NCI-H82 (cell line): ENCODE data around the gene MTURN.
"Not testable (repeated sequence)": the region's sequence is repeated elsewhere in the genome, so short reads cannot be mapped to it uniquely, and the experiment has no call there.

ENCODE experiments used
- DNase-seq: peaks from one replicate; lab custom pipeline; 2025; lab: John Stamatoyannopoulos, UW

MTURN gene

DNA sequence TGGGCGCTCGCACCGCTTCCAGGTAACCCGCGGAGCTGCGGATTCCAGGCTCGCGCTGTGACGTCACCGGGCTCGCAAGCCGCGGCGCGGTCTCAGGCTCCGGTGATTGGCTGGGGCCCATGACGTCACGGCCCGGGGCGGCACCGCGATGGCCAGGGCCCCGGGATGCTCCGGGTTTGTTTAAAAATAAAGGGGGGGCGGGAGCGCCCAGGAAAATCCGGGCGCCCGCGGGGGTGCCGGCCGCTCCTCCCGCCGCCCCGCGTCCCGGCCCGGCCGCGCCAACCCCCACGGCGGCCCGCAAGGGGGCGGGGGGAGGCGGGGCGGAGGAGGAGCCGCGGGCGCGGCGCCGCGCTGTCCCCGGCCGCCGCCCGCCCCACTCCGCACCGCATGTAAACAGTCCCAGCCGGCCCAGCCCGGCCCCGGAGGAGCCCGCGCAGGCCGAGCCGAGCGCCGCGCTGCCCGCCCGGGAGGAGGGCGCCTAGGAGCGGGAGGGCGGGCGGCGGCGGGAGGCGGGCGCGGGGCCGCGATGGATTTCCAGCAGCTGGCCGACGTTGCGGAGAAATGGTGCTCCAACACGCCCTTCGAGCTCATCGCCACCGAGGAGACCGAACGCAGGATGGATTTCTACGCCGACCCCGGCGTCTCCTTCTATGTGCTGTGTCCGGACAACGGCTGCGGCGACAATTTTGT lies at the start of gene MTURN:
Gene MTURN, plus strand, starts transcription at position 376 of the 690 bp plus-strand sequence. Its CDS starts 151 bp downstream, at position 527.
- peak; percentile 90 for DNase-seq

DNA sequence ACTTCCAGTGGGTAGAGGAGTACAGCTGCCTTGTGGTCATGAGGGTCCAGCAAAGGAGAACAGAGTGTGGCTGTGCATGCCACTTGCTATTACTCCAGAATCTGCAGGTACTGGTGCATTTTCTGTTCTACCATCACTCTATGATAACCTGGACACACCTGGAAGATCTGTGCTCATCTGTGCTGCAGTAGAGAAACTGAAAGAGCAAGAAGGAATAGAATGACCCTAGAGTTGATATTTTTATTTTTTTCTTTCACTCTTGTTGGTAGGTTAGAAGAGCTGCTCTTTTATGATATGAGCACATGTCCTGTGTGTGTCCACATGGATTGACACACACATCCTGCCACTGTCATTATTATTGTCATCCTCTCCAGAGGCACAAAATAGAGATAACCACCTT lies 48.3 kb upstream of the MTURN start:
- DNase-seq, result no peak

DNA sequence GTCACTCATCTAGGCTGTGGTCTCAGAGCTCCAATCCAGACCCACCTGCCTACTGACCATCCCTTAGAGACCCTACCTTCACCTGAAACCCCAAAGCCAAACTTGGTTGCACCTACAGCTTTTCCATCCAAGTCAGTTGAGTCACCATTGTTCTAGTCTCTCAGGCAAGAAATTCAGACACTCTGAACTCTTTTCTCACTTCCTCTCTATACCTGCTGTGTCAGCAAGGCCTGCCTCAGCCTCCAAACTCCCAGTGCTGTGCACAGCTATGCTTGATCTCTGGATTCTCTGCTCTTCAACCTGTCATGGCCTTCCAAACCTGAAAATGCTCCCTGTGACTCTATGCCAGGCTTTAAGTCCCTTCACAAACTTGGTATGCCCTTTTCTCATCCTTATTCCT lies 47.4 kb upstream of the MTURN start:
- DNase-seq, result no peak

DNA sequence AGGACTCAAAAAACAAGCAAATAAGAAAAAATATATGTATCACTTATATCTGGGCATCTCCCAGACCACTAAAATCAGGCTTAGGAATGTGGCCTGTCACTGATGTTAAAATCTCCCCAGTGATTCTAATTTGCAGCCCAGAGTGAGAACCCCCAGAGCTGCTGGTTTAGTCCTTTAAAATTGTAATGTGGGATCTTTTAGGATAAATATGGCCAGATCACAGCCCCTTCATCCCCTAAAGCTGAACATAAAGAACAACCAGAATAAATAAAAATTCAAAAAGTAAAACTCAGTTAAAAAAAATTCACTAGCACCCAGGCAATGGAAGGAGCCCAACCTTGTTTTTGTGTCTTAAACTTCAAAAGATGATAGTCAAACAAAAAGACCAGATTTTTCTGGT lies 46.4 kb upstream of the MTURN start:
- DNase-seq, result no peak

DNA sequence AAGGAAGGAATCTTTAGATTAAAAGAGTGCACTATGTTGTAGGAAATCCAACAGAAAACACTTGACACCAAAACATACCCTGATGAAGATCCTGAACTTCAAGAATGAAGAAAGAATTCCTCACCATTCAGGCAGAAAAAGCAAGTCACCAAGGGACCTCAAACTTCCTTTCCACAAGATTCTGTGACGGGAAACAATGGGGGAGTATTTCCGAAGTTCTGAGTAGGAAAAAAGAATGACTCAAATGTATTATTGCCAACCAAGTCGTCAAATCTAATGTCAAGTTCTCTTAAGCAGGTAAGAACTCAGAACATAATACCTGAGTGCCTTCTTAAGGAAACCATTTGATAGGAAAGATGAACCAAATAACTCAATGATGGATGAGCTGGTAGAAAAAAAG lies 44.7 kb upstream of the MTURN start:
- DNase-seq, result no peak

DNA sequence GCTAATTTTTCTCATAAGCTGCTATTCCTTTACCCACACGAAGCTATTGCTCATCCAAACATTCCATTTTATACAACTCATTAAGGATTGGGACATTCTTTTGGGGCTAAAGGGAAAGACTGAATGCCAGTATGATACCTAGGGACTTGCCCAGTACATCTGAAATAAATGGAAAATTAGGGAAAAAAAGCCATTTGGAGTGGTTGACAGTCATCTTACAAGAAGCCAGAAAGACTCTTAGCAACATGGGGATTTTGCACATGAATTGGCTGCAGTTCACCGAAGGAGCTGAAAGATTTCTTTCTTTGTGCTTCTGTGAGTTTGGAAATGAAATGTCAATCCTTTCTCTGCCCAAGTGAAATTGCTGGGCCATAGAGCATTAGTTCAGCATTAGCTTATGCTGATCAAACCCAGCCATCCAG lies 43.3 kb upstream of the MTURN start:
- DNase-seq, result no peak

DNA sequence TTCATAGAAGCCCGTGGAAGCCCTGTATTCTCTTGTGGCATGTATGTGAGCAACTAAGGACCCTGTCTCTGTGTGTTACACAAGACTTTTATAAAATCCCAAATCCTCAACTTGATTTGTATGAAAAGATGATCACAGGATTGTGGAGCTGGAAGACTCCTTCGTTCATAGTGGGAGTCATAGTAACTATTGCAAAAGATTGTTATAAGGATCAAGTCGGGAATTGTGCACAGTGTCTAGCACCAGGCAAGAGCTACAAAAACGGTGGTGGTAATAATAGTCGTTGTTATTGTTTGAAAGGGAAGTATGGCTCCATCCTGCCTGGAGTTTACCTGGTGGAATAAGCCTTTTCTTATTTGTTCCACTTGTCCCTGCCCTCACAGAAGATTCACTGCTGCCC lies 42.8 kb upstream of the MTURN start:
- DNase-seq, result no peak

DNA sequence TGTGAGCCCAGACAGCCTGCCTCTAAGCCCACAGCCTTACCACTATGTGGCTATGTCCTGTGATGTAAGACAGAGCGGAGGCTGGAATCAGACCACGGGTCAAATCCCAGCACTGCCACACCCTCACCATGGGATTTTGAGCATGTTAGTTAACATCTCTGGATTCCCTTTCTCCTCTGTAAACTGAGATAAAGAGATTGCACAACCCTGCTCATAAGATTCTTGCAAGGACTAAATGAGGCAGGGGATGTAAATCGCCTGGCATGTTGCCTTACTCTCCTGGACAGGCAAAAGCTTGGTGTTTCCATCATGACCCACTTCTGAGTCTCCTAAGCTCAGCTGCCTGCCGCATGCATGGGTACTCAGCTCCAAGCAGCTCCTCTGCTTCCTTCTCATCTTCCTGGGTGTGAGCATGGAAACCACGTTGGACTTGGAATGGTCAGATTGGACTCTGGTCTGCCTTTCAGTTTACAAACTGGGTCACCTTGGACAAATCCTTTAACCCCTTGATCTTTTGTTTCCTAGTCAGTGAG lies 41.3 kb upstream of the MTURN start:
- DNase-seq, result peak; percentile 39

DNA sequence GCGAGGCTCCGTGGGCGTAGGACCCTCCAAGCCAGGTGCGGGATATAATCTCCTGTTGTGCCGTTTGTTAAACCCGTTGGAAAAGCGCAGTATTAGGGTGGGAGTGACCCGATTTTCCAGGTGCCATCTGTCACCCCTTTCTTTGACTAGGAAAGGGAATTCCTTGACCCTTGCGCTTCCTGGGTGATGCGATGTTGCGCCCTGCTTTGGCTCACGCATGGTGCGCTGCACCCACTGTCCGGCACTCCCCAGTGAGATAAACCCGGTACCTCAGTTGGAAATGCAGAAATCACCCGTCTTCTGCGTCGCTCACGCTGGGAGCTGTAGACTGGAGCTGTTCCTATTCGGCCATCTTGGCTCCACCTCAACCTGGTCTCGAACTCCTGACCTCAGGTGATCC lies 36.2 kb upstream of the MTURN start:
- not testable (repeated sequence) for DNase-seq

DNA sequence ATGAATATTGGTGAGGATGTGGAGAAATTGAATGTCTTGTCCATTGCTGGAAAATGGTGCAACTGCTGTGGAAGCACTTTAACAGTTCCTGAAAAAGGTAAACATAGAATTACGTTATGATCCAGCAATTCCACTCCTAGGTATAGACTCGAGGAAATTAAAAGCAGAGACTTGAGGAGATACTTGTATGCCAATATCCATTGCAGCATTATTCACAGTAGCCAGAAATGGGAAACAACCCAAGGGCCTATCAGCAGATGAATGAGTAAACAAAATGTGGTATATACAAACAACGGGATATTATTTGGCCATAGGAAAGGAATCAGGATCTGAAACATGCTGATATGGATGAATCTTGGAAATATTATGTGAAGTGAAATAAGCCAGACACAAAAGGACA lies 32.5 kb upstream of the MTURN start:
- DNase-seq, result no peak

DNA sequence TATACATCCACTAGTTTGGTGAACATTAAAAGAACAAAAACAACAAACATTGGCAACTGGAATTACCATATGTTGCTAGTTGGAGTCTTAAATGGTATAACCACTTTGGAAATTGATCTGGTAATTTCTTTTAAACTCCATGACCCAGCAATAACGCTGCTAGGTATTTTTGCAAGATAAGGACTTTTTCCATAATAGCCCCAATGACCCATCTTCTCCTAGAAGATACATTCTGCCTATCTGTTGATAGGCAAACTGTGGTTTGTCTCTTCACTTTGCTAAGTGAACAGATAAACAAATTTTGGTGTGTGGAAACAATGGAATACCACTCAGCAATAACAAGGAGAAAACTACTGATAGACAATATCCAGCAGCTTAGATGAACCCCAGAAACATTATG lies 30.6 kb upstream of the MTURN start:
- no peak for DNase-seq

DNA sequence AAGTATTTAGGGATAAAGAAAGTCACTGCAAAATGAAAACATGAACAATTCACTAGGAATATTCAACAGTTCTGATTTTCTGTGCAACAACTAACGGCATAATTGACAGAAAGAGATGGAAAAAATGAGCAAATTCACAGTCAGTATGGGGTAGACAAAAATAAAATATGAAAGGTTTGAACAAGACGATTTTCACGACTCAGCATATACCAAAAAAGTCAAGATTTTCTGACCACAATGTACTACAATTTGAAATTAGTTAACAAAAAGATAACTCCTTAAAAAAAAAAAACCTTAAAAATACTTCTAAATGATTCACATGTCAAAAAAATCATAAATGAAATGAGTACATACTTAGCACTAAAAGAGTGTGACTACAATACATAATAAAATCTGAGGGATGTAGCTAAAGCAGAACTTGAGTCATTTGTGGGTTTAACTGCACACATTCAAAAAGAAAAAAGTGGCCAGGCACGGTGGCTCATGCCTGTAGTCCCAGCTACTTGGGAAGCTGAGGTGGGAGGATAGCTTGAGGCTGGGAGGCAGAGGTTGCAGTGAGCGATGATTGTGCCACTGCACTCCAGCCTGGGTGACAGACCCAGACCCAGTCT lies 22.6 kb upstream of the MTURN start:
- DNase-seq, result no peak

DNA sequence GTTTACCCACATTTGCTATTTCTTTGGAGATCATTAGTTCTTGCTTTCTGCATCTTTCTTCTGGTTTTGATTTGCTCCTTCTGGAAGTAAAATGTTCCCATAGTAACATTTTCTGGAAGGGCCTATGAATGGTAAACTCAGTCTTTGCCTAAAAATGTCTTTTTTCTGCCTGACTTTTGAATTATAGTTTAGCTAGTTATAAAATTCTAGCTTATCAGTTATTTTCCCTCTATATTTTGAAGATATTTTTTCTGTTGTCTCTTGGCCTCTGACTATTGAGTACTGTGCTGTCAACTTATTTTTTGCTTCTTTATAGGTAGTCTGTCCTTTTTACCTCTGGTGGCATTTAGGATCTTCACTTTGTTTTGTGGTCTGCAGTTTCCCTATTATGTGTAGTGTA lies 21.6 kb upstream of the MTURN start:
- DNase-seq, result no peak

DNA sequence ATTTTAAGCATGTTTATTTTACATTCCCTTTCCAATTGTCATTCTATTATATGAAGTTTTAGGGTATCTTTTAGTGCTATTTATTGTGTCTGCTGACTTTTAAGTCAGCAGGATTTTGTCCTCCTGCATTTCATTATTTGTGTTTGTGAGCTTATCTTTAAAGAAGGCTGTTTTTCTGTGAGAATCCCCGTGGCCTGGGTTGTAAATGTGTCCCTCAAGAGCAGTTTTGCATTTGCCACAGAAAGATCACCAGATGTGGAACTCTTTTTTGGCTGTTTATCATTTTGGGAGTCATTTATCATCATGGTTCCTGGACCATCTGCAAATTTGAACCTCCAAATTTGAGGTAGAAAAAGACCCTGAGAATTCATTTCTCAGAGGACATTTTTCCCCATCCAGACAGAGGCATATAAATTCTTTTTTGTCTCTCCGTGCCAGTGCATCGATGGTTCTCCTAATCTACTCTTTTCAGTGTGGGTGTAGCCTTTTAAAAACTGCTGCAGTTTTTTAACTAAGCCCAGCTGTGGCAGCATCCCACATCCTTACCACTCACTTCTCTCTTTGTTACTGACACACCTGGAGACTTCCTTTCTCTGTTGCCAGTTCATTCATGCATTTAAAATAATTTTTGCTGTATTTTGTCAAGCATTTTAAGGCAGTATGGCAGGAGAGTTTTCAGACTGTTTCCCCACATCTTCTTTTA lies 20.1 kb upstream of the MTURN start:
- DNase-seq, result no peak

DNA sequence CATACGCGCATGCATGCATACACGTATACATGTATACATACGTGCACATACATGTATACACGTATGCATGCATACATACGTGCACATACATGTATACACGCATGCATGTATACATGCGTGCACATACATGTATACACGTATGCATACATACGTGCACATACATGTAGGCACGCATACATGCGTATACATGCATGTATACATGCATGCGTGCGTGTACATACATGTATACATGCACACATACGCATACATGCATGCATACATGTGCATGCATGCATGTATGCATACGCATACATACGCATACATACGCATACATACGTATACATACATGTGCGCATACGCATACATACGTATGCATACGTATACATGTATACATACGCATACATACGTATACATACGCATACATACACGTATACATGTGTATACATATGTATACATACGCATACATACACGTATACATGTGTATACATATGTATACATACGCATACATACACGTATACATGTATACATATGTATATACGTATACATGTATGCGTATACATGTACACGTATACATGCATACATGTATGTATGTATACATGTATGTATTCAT lies 19.0 kb upstream of the MTURN start:
- no peak for DNase-seq

DNA sequence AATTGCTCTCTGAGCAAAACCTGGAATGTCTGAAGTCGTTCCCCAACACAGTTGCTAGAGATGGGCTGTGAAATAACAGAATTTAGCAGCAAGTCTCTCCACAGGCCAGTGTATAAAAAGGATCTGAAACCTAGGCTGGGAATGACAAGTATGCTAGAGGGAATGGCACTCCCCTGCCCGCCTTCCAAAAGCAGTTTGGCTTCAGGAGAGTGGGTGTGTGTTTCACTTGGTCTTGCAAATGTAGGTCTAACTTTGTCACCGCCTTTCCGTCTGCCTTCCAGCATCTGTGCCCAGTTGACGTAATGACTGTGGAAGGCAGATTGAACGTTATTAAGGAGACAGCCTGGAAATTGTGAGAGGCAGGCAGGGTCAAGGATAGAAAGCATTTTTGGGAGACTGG lies 18.0 kb upstream of the MTURN start:
- DNase-seq, result no peak

DNA sequence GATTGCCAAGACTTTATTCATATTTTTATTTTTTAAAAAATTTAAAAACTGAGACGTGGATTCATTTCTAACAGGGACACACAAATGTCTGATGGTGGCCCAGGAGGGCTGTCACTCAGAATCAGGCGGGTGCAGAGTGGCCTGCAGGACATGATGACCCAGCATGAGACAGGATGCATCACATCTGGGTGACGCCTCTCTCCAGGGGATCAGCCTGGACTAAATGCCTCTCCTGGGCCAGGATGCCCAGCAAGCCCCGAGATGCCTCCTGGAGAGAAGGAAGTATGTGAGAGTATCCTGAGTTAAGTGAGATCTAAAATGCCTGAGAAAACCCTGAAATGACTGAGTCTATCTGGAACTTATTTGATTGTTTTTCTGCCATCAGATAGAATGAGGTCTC lies 16.9 kb upstream of the MTURN start:
- no peak for DNase-seq

DNA sequence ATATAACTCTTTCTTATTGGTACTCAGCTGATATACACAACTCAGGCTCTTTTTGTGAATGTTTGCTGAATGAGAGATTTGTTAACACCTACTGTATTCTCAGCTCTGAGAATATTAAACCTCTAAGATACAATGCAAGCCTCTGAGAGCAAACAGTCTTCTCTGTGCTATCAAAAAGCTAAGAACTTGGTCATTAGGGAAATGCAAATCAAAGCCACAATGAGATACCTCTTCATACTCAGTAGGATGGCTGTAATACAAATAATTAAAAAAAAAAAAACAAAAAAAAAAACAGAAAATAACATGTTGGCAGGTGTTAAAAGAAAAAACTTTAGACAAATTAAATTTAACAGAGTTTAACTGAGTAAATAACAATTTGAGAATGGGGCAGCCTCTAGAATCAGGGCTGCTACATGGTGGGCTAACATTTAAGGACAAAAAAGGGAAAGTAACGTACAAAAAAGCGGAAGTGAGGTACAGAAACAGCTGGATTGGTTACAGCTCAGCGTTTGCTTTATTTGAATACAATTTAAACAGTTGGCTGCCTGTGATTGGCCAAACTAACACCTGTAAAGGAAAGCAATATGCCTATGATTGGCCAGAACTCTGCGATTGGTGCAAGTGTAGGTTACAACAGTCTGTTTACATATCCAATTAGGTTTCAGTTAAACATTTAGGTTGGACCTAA lies 14.8 kb upstream of the MTURN start:
- no peak for DNase-seq

DNA sequence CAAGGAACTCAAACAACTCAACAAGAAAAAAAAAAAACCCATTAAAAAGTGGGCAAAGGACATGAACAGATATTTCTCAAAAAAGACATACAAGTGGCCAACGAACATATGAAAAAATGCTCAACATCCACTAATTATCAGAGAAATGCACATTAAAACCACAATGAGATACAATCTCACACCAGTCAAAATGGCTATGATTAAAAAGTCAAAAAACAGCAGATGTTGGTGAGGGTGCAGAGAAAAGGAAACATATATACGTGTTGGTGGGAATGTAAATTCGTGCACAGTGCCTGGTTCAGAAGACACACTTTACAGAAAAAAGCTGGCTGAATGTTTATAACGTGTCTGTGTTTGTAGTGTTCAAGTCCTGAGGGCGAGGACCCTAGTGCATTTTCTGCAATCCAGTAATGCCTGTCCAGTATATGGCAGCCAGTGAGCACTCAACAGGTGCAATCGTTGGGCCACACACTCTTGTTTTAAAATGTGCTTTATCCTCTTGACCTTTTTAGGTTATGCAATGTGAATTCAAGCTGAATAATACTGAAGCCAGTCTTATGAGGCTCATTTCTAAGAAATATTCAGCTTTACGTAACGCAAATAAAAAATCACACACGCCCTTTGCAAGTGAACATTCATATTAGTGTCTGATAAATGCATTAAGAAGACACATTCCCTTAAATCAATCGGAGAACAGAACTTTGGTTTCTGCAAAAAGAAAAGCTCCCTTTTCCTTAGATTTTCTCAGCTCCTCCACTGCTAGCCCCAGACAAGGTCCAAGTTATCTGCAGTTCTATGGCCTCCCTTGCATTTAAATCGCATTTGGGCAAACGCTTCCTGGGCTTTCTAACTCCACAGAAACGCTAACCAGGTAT lies 813 bp upstream of the MTURN start:
- peak; percentile 7 for DNase-seq

DNA sequence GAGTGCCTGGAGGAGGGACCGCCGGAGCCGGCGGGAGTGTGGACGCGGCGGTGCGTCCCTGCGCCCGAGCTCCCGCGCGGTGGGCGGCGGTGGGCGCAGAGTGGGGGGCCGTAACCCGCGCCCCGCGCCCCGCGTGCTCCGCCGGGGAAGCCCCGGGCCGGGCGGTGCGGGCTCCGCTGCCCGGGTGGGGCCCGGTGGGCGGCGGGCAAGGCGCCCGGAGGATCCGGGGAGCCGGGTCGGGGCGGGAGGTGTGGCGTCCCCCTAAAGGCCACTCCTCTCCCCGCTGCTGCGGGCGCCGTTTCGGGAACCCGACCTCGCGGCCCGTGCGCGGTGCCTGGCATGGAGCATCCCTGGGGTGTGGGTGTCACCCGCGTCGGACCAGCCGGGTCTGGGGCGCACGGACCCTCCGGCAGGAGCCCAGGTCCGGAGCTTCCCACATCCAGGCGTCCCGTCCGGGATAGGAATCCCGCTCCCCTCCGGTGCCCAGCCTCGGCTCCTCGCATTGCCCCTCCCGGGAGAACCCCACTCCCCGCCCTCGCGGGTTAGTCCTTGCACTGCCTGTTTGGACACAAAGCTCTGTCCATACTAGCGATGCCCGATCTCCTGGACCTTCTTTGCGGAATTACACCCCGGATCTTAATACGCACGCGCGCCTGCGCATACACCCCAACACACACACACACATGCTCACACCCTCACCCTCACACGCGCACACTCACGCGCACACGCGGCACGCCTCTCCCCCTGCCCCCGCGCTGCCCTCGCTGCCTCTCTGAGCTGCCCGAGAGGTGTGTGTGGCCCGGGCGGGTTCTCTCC lies 723 bp downstream of the MTURN start:
- peak; percentile 49 for DNase-seq
